ENCODE results near the gene KCNA3.

DNA sequence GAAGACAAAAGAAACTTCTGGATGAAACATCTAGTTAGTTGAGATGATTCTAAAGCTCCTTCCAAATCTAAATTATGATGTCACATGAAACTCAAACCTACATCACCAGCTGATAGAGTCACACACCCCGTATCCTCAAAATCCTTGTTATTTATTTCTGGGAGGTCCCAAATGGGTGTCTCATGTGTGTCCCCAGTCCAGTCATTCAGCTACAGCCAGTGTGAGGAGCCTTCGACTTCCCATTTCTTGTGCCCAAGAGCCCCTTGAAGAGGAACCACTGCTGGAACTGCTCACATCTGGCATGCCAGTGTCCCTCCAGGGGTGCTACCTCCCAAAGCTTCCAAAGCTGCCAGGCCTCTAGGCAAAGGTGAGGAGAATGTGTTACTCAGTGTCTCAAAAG lies 32.5 kb upstream of the KCNA3 start:
- TF ChIP-seq CTCF (conservative IDR thresholded peaks at IDR 0.05) (no peak), ZFX (IDR thresholded peaks at IDR 0.05) (no peak)

Data from C4-2B (cell line).